ENCODE data around the gene KIF21B.

The KIF21B gene

GRCh38 chr1:201023517-201023902, at the start of gene KIF21B:
TSS of gene KIF21B (minus strand) at chr1:201023714. CDS start at chr1:201023383, 331 bp downstream.
- DNase-seq, result peak; percentile 85

GRCh38 chr1:201072922-201073321, 49.4 kb upstream of the KIF21B start:
- no peak for DNase-seq

- no peak for DNase-seq
Observed at GRCh38 chr1:201072149-201072548, 48.6 kb upstream of the KIF21B start.

GRCh38 chr1:201069636-201070035, 46.1 kb upstream of the KIF21B start:
- DNase-seq, result no peak

- DNase-seq, result no peak
Observed at GRCh38 chr1:201068976-201069375, 45.5 kb upstream of the KIF21B start.

- no peak for DNase-seq
Observed at GRCh38 chr1:201066986-201067385, 43.5 kb upstream of the KIF21B start.

GRCh38 chr1:201065686-201066085, 42.2 kb upstream of the KIF21B start:
- no peak for DNase-seq

GRCh38 chr1:201064806-201065205, 41.3 kb upstream of the KIF21B start:
- no peak for DNase-seq

GRCh38 chr1:201063145-201063544, 39.6 kb upstream of the KIF21B start:
- DNase-seq, result no peak

- no peak for DNase-seq
Observed at GRCh38 chr1:201062511-201063091, 39.1 kb upstream of the KIF21B start.

GRCh38 chr1:201061886-201062285, 38.4 kb upstream of the KIF21B start:
- DNase-seq, result no peak

- no peak for DNase-seq
Observed at GRCh38 chr1:201061049-201061448, 37.5 kb upstream of the KIF21B start.

GRCh38 chr1:201060586-201060985, 37.1 kb upstream of the KIF21B start:
- DNase-seq, result no peak

- peak; percentile 19 for DNase-seq
Observed at GRCh38 chr1:201059871-201060555, 36.5 kb upstream of the KIF21B start.

- no peak for DNase-seq
Observed at GRCh38 chr1:201059401-201059800, 35.9 kb upstream of the KIF21B start.

- no peak for DNase-seq
Observed at GRCh38 chr1:201054091-201054543, 30.6 kb upstream of the KIF21B start.

- no peak for DNase-seq
Observed at GRCh38 chr1:201053155-201053860, 29.8 kb upstream of the KIF21B start.

GRCh38 chr1:201051399-201051798, 27.9 kb upstream of the KIF21B start:
- DNase-seq, result no peak

- DNase-seq, result no peak
Observed at GRCh38 chr1:201050515-201051277, 27.2 kb upstream of the KIF21B start.

- DNase-seq, result no peak
Observed at GRCh38 chr1:201049248-201049831, 25.8 kb upstream of the KIF21B start.

- DNase-seq, result no peak
Observed at GRCh38 chr1:201048521-201048920, 25.0 kb upstream of the KIF21B start.

GRCh38 chr1:201044119-201044518, 20.6 kb upstream of the KIF21B start:
- DNase-seq, result no peak

All from NCI-H2171 (cell line).